ENCODE measurements around the gene PRKCE.

The PRKCE gene

DNA sequence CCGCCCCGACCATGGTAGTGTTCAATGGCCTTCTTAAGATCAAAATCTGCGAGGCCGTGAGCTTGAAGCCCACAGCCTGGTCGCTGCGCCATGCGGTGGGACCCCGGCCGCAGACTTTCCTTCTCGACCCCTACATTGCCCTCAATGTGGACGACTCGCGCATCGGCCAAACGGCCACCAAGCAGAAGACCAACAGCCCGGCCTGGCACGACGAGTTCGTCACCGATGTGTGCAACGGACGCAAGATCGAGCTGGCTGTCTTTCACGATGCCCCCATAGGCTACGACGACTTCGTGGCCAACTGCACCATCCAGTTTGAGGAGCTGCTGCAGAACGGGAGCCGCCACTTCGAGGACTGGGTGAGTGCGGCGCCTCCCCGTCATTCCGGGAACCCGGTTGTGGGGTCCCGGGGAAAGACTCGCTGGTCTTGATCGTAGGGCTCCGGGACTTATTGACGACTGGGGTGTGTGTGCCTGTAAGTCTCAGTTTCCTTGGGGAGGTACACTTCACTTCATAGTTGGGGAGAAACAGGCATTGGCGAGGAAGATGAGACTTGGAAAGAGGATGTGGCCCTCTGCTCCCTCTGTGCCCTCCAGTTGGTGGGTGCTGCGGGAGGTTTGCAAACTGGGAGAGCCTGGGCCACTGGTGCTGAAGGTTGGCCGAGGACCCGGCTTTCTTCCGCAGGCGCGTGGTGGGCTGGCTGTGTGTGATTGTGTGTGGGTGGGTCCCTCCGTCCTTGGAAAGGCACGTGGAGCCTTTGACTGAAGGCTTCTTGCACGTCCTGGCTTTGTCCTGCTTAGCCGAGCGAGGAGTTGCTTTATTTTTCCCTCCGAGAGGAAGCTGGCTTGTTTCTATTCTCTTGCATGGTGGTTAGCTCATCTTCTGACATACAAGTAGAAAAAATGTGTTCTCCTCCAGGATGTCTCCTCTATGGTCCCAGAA, 886 bp downstream of the PRKCE start:
- no peak for DNase-seq (ENCODE audit: low spot score)
- TF ChIP-seq, protein P1, sequence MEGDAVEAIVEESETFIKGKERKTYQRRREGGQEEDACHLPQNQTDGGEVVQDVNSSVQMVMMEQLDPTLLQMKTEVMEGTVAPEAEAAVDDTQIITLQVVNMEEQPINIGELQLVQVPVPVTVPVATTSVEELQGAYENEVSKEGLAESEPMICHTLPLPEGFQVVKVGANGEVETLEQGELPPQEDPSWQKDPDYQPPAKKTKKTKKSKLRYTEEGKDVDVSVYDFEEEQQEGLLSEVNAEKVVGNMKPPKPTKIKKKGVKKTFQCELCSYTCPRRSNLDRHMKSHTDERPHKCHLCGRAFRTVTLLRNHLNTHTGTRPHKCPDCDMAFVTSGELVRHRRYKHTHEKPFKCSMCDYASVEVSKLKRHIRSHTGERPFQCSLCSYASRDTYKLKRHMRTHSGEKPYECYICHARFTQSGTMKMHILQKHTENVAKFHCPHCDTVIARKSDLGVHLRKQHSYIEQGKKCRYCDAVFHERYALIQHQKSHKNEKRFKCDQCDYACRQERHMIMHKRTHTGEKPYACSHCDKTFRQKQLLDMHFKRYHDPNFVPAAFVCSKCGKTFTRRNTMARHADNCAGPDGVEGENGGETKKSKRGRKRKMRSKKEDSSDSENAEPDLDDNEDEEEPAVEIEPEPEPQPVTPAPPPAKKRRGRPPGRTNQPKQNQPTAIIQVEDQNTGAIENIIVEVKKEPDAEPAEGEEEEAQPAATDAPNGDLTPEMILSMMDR (IDR thresholded peaks at IDR 0.05; ENCODE audit: extremely low read depth, missing control alignments) = no peak

DNA sequence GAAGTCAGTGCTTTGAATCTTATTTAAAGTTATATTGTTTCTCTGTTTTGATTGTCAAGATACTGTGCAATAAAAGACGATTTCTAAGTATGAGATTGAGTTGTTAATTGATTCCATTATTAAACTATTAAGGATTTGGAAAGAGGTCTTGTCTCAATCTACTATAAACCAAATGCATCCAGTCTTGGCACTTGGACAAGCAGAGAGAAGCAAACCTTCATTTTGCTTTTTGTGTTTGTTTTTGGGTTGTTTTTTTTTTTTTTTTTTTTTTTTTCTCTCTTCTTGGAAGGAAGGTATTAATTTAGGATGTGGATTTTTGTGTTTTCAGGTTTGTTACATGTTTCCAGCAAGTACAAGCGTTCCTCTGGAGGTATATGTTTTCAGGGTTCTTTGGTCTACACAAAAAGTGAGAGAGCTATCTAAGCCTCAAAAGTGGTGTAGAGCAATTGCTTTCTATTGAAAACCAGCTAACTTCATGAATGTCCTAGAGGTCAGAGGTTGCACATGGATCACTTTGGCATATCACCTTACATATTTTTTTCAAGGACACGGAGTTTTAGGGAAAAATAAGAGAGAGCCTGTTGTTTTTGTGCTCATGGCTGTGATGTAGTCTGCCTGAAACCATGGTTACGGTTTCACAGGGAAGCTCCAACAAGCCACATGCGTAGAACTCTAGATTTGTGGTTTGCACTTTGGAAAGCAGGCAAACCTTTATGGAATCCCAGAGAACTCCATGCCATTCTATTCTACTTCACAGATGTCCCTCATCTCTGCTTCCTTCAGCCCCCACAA, 1.8 kb downstream of the PRKCE start:
- DNase-seq (ENCODE audit: low spot score) = no peak
- TF ChIP-seq, protein P1 (IDR thresholded peaks at IDR 0.05; ENCODE audit: extremely low read depth, missing control alignments) = no peak

DNA sequence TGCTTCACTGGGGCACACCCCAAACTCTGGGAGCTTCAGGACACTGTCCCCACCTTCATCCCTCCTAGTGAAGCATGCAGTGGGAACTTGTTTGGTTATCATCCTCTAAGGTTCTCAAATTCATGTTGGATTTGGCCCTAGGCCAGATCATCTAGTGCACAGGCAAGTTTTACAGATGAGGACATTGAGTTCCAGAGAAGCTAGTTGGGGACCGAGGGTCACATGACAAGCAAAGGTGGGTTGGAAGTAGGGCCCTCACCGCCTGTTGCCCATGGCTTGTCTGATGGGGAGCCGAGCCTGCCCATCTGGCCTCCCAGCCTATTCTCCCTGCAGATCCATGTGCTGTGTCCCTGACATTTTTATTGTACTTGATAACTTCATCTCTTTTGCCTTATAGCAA, 2.8 kb downstream of the PRKCE start:
- DNase-seq (ENCODE audit: low spot score) = no peak

DNA sequence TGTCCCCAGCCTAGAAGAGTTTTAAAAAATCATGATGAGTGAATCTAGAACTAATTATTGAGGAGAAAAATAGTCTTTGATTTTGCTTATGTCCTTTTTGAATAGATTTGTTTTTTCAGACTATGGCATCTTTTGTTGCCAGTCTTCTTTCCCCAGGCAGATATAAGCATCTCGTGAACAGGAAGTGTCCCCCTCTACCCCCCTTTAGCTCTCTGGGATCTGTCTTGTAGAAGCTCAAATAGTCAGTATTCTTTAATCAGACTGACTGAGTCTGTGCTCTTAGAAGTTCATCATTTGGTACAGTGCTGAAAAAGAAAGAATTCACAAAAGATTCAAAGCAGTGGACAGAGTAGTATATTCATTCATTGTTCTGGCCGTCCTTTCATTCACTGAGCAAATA, 10.4 kb downstream of the PRKCE start:
- DNase-seq (ENCODE audit: low spot score) = no peak

More for the DNA sequence above, 2.8 kb downstream of the PRKCE start:
- TF ChIP-seq, protein P1 (IDR thresholded peaks at IDR 0.05; ENCODE audit: extremely low read depth, missing control alignments) = no peak

DNA sequence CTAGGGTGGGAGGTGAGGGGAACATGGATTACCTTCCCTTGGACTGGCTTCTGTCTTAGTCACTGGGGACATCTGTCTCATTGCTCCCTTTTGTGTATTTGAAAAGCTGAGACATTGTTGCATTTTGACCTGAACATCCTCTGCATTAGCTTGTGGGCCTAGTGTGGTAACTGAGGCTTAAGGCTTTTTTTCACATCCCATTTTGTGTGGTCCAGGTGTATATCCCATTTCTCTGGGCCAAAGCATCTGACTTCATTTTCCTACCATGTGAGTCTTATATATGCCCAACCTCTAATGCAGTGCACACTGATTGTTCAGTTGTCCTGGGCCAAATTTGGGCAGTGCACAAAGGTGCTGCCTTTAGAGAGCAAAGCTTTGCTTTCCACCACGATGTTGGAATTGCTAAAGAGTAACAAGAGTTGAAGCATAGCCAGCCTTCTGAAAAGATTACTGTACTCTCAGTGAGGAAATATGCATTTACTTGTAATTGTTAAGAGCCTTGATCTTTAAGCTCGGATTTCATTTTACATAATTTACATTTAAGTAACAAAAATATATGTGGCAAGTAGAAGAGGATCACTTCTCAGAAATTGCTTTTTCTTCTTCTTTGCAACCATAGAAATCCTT, 13.3 kb downstream of the PRKCE start:
- DNase-seq (ENCODE audit: low spot score) = no peak
- TF ChIP-seq, protein P1 (IDR thresholded peaks at IDR 0.05; ENCODE audit: extremely low read depth, missing control alignments) = no peak

More for the DNA sequence above, 10.4 kb downstream of the PRKCE start:
- TF ChIP-seq, protein P1 (IDR thresholded peaks at IDR 0.05; ENCODE audit: extremely low read depth, missing control alignments) = no peak

DNA sequence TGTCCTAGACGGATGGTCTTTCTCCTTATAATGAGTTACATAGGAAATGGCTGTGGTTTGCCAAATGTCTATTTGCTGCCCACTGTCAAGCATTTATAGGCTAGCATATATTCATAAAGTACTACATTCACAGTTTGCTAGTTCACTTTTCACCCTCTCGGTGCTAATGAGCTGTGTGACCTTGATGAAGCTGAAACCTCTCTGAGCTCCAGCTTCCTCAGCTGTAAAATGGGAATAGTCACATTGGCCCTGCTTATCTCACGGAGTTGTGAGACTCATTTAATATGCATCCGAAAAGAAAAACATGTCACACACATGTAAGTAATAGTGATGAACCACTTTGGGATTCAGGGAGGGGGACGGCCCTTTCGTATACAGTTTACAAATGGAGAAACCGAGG, 17.0 kb downstream of the PRKCE start:
- DNase-seq (ENCODE audit: low spot score) = no peak
- TF ChIP-seq, protein P1 (IDR thresholded peaks at IDR 0.05; ENCODE audit: extremely low read depth, missing control alignments) = no peak

Measured in GM20000 (cell line).